GM19397 (cell line): ENCODE data around the gene SRCAP.

Experiments
- ATAC-seq: cut with Tn5 transposase; IDR thresholded peaks from one replicate; pipeline ENCODE4 v1.9.1; 2021; ENCODE audit warnings: mild to moderate bottlenecking, moderate library complexity; ENCODE audit not compliant: unreplicated experiment

Gene SRCAP

DNA sequence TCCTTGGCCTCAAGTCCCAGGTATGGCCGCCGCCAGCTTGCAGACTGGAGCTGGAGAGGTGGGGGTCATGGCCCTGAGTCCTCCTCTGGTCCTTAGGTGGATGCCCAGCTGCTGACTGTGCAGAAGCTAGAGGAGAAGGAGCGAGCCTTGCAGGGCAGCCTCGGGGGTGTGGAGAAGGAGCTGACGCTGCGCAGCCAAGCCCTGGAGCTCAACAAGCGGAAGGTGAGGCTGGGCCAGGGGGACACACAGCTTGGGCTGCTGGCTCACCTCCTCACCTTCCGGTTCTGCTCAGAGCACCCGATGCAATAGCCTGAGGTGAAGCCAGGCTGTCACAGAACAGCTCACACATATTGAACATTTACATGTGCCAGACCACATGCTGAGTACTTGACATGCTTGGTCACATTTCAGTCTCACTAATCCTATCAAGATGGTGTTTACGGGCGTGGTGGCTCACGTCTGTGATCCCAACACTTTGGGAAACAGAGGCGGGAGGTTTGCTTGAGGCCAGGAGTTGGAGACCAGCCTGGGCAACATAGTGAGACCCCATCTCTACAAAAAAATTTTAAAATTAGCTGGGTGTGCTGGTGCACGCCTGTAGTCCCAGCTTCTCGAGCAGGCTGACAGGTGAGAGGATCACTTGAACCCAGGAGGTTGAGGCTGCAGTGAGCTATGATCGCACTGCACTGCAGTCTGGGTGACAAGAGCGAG is 70.6 kb downstream of the SRCAP start:
- no peak for ATAC-seq

DNA sequence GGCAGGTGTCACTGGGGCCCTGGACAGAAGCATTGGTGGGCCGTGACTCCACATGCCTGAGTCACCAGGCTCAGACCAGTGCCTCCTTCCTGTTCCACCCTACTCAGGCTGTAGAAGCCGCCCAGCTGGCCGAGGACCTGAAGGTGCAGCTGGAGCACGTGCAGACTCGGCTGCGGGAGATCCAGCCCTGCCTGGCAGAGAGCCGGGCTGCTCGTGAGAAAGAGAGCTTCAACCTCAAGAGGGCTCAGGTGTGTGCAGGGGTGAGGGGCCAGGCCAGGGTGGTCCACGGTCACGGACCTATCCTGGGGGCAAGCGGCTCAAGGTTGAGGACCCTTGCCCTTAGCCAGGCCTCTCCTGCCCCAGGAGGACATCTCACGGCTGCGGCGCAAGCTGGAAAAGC is 72.8 kb downstream of the SRCAP start:
- no peak for ATAC-seq

DNA sequence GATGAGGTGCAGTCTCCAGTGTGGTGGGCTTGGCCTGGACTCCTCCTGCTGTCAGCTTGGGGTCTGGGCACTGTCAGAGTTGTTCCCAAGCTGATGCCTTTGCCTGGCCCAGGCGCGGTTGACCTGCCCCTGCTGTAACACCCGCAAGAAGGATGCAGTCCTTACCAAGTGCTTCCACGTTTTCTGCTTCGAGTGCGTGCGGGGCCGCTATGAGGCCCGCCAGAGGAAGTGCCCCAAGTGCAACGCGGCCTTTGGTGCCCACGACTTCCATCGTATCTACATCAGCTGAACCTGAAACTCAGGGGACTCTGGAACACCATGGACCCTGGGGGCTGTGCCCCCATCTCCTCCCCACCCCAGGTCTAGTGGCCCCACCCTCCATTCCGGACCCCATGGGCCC is 74.9 kb downstream of the SRCAP start:
- no peak for ATAC-seq

DNA sequence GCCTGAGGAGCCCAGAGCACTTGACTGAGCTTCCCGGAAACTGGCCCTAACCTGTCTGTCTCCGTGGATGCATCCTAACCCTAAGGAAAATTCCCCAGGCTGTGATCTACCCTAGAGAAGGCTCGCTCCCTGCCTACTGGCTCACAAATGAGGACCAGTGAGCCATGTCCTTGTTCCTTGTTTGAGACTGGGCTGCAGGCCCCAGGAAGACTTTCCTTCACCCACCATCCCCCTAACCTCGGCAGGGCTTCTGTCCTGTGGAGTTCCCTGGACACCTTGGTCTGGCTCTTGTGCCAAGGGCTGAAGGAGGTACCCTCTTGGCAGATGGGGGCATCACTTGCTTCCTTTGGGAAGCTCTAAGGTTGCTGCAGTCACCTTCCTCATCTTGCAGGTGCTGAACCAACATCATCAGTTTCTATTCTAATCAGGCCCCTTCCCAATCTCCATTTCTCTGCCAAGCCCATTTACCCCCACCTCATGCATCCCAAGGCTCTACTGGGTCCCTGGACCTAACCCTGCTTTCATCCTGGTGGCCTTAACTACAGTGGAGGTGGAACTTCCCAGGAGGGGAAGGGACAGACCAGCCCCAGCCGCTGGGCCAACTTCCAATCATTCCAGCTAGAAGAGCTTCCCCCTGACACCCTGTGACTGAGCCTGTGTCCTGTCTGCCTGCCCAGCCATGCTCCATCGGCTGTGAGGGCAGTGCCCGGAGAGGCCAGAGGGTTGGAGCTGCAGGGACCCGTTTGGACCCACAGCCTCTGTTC is 75.6 kb downstream of the SRCAP start:
- no peak for ATAC-seq

DNA sequence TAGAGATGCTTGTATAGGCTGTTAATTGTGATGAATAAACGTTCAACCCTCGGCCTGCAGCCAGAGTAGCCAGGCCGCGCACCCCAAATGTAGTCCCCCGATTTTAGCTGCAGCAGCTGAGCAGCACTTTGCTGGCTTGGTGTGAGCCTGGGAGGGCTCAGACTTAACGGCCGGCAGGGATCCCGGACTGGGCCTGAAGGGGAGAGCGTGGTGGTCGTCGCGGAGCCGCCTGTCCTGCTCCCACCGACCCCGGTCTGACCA is 76.1 kb downstream of the SRCAP start:
- ATAC-seq: no peak

DNA sequence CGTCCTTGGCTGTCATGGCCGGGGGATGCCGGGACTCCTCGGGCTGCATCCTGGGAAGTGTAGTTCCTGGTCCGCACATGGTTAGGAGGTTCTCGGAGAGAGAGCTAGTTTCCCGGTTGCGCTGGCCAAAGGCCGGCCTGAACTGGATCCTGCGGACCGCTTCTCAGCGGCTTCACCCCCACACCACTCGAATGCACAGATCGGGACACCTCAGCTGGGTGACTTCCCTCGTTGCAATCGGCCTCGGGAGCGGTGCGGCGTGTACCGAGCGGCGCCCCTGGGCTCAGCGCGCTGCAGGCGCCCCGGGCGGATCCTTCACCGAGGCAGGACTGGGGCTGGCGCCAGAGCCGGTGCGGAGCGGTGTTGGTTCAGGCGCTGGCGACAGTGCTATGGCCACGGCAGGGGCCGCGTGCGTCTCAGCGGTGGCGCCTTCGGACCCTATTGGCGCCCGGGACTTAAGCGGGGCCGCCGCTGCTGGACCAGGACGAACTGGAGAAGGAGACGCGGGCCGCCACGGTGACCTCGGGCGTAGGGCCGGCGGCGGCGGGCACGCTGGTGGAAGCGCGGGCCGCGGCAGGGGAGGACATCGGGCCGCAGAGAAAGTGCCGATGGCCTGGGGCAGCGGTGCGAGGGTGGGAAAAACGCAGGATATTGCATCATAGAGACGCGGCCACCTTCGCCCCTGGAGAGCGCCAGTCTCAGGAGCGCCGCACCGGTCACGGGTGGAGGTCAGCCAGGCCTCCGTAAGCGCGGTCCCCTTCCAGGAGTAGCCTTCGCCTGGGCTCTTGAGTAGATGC is 76.6 kb downstream of the SRCAP start:
- ATAC-seq: peak; percentile 47

DNA sequence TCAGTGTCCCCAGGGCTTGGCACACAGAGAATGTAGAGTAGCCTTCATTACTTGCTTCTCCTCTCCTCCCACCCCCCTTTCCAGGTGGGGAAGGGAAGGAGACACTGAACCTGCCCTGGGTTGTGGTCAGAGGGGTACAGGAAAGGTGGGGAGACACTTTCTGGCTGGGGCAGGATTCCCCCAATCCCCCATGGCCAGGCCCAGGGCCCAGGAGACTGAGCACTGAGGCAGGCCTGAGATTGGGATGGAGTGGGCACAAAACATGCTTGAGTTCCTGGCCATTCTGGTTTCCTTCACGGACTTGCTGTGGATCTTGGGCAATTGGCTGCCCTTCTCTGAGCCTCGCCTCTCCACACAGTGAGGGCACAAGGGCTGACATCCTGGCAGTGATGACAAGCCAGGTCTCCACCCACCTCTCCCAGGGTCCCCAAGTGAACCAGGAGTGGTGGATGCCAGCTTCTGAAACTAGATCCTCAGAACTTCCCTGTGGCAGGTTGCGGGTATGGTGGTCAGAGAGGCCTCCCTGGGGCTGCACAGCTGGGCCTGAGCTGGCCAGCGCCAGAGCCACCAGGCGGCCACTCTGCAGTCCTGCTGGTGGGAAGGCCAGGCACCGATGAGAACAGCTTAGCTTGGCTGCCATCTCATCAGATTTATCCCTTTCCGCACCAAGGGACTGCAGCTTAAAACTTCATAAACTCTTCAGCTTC is 78.8 kb downstream of the SRCAP start:
- ATAC-seq: no peak

DNA sequence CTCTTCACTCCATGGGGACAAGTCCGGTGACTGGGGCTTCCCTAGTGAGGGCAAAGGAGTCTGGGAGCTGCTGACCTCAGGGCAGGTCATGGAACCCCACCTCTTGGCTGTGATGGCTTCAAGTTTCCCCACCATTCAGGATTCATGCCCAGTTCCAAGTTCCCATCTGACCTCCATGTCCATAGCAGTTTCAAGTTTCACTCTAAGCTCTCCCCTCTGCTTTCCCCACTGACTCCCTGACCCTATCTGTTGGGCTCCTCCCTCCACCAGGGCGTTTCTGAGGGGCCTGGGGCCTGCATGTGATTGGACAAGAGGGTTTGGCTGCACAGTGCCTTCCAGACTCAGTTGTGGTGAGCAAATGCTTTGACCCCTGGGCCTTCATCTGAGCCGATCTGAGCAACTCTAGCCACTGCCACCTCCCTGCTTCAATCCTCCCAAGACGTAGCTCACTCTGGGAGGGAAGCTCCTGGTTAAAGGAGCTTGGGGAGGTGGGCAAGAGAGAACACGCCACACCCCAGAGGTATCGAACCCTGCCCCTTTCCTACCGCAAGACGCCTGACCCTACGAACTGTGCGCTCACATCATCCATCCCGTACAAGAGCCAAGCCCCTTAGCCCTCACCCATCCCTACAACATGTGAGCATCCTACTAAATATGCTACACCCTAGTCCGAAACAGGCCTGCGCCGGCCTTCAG is 79.7 kb downstream of the SRCAP start:
- ATAC-seq: no peak

DNA sequence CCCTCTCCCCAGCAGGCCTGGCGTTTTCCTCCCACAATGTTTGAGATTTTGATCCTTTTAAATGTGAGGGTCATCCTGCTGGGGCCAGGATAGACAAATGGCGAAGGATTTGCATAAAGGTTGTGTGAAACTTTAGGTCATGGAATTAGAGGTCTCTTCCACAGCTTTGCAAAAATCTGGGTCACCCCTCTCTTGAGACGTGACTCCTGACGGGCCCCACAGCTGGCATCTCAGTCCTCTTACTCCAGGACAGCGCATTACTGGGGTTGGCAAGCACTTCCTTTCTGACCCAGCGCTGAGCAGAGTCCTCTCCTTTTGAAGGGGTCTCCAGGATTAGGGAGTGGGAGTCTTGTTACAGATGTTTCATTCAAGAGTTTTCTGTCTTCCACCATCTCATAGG is 80.6 kb downstream of the SRCAP start:
- ATAC-seq: no peak

DNA sequence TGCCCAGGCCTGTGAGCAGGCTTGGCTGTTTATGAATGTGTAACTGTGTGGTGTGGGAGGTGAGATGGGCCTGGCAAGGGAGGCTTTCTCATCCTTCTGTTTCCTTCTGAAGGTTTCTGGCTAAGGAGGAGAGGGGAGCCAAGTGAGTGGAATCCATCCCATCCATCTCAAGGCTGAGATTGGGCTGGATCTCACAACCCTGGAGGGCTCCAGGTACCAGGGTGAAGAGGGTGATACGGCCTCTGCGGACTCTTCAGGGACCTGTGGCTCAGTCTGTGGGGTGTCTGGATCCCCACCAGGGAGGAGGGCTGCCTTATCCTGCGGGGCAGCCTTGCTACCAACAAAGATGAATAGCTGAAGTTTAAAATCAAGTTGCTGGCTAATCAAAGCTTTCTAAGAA is 81.0 kb downstream of the SRCAP start:
- ATAC-seq: no peak

DNA sequence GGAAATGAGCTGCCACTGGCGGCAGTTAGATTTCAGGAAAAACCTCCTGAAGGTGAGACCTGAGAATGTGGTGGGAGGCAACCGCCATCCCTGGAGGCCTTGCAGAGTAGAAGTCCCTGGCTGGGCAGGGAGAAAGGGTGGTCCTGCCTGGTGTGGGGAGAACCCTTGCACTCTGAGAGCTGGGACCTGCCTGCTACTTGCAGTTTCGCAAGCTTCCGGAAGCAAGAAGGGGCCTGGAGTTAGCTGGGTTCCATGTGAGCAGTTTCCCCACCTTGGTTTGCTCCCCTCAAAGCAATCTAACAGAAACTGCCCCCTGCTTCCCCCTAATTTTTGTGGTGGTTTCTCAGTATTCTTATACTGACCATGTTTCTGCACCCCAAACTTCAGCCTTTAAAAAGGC is 81.6 kb downstream of the SRCAP start:
- no peak for ATAC-seq

DNA sequence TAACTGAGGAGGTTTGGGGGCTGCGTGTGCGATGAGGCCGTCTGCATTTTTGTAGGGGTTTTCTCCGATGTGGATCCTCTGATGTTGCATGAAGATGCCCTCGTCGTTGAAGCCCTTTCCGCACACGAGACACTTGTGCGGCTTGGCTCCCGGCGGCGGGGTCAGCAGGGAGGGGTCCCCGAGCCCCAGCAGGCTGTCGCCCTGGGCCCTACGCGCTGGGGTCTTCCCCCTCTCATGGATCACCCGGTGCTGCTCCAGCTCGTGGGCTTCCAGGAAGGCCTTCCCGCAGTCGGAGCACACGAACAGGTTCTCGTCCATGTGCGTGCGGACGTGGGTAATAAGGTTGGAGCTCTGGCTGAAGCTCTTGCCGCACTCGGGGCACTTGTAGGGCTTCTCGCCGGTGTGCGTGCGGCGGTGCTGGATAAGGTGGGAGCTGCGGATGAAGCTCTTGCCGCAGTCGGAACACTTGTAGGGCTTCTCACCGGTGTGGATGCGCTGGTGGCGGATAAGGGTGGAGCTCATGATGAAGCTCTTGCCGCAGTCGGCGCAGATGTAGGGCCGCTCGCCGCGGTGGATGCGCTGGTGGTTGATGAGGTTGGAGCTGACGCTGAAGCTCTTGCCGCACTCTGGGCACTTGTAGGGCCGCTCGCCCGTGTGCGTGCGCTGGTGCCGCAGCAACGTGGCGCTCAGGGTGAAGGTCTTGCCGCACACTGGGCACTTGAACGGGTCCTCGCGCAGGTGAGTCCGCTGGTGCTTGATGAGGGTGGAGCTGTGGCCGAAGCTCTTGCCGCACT is 83.7 kb downstream of the SRCAP start:
- no peak for ATAC-seq

DNA sequence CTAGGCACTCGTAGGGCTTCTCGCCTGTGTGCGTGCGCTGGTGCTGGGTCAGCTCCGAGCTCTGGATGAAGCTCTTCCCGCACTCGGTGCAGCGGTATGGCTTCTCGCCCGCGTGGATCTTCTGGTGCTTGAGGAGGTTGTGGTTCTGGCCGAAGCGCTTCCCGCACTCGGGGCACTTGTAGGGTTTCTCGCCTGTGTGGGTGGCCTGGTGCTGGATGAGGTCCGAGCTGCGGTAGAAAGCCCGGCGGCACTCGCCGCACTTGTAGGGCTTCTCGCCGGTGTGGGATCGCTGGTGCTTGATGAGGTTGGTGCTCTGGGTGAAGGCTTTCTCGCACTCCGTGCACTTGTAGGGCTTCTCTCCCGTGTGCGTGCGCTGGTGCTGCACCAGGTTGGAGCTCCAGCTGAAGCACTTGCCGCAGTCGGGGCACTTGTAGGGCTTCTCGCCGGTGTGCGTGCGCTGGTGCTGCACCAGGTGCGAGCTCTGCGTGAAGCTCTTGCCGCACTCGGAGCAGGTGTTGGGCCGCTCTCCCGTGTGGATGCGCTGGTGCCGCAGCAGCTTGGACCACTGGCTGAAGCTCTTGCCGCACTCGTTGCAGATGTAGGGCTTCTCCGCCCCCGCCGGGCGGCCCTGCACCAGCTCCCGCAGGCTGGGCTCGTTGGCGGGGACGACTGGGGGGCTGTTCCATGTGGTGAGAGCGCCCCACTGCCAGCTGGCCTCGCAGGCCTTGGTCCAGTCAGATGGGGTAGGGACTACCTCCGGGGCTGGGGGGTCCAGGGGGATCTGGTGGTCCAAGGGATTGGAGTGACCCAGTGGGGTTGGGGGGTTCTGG is 84.5 kb downstream of the SRCAP start:
- ATAC-seq: no peak

DNA sequence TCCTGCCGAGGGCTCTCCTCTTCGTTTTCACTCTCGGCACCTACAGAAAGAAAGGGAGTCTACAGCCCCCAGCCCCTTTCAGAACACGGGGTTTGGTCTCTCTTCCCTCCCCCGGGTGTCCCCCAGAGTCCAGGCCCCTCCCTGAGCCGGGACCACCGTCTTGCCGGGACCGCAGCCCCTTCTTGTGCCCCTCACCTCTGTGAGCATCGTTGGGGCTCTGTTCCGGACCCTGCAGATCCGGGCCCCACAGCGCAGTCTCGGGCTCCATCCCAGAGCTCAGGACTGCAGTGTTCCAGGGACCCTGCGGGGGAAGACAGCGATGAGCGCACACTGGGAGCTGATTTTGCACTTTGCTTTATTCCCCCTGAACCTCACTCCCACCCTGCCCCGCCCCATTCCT is 85.2 kb downstream of the SRCAP start:
- ATAC-seq: no peak

DNA sequence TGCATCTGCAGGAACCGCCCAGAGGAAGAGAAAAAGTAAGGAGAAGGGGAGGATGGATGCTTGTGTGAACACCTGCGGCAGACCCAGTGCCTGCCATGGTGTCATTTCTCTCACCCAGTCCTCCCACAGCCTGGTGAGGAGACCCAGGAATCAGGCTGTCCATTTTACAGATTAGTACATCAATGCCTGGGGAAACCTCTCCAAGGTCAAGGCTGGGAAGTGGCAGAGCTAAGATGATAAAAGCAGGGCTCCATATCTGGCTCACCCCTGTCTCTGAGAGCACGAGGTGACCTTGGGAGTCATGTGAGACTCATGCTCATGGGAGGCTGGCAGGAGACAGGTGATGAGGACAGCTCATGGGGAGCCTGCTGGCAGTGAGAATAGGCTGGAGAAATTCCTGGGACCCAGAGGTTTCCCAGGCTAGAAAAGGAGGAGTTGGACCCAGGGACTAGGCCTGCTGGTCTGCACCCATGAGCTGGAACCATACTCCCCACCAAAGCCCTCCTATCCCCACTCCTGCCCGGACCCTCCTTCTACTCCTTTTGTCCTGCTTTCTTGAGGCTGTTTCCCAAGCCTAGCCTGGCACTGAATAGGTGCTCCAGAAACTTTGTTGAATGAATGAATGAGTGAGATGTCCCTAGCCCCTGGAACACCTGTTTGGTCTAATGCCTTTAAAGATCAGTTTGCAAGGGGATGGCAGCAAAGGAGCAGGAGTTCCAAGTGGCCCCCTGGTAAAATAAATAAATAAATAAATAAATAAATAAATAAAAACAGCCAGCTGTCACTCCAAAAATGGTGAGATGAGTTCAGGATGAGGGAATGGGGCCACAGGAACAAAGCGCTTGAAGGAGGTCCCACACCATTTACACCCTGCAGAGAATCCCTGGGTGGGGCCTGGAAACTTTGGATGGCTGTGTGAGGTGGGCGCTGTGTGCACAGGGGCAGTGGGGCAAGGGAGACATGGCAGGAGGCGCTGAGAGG is 86.4 kb downstream of the SRCAP start:
- no peak for ATAC-seq

DNA sequence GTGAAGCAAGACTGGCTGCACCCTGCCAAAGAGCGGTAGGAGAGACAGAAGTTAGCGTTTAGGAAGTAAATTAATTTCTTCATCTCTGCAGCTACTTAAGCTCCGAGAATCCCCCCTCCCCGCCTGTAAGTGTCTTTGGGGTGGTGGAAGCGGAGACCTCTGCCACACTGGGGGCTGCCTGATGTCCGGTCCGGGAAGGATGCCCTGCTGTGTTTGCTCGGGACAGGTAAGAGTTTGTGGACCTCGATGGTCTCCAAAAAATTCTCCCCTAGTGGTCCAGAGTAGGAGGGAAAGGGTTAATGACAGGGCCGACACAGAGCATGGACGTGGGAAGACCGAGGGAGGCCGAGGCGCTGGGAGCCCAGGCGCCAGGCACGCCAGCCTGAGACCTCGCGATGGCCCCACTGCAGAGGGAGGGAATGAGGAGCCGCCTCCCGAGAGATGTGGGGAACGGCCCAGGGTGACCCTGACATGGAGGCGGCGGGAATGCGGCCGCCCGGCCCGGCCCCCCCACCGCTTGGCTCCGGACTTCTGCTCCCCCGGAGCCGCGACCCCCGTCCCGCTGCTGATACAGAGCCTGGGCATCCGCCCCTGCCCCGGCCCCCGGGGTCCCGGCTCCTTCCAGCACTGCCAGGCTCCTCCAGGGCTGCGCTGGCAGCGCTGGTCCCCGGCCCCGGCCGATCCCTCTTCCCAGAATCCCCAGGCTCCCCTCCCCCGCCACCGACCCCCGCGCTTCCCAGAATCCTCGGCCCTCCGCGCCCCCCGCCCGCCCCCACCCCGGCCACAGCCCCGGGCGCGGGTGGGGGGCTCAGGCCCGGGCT is 87.4 kb downstream of the SRCAP start:
- no peak for ATAC-seq

DNA sequence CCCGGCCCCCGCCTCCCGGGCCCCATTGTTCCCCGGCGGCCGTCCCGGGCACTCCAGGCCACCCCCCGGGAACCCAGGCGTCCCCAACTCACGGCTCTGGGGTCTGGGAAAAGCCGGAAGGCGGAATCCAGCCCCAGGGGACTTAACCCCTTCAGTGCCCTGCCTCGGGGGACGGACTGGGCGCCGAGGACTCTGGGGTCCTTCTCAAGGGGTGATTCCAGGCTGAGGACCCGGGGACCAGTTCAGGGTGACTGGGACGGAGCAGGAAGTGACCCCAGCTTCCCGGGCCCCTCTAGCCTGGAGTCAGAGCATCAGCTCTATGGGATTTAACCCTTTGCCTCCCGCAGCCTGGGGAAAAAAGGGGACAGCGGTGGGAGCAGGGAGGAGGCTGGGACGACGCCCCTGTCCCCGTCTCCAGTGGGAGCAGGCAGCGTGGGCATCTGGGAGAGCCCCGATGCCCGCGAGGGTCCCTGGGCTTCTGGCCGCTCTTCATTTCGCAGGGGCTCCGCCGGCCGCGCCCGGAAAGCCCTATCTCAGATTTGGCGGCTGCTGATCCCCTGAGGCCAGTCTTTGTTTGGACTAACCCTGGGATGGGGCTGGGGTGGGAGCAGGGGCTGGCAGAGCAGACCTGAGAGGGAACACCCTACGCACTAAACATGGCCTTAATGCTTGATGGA is 88.1 kb downstream of the SRCAP start, which contains the start of gene ZNF629:
TSS of gene ZNF629 (minus strand) at position 270 of the 677 bp plus-strand sequence. CDS start 2,723 bp downstream, outside the sequence.
- no peak for ATAC-seq
